Fibroblast of skin of scalp (primary cell): ENCODE results near the gene SFRP2. TPM values are rescaled to one million over a fixed set of nuclear protein-coding genes. Genes with fewer than 3 reads are reported as not detected.

Experiments
- DNase-seq: peaks from one replicate; pipeline ENCODE4 v3.0.0-alpha.2; 2013
- polyA plus RNA-seq, 2 experiments: library from polyadenylated mRNA; unstranded; fragments of 120-200 nt; gene quantifications; one replicate each; pipeline ENCODE4 v1.2.1, GENCODE V29; 2013; ENCODE audit not compliant: insufficient read length in 2 of 2

Gene SFRP2
- 12.7 TPM for polyA plus RNA-seq (2013, experiment 1 of 2; ENCODE audit: insufficient read length)
- polyA plus RNA-seq (2013, experiment 2 of 2; ENCODE audit: insufficient read length) = 14.6 TPM

- DNase-seq = no peak
These were observed at the start of gene SFRP2 for GRCh38 chr4:153788413-153789276. SFRP2 (minus strand) TSS chr4:153789083; CDS start chr4:153788835, 248 bp downstream.

DNA sequence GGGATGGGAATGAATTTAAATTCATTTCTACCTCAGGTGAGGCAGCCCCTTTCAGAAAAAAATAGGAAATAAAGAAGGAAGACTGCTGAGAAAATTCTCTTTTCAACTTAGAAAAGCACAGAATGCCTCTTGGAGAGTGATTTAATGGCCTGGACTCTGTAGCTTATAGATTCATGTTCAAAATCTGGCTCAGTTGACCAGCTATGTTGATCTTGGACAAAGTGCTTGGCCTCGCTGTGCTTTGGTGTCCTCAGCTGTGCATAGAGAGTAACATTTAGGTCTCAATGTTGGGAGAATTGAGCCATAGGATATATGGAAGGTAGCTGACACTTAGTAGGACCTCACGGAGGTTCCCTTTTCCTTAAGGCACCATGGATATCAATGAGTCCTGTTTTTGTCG, 49.7 kb upstream of the SFRP2 start:
- no peak for DNase-seq

DNA sequence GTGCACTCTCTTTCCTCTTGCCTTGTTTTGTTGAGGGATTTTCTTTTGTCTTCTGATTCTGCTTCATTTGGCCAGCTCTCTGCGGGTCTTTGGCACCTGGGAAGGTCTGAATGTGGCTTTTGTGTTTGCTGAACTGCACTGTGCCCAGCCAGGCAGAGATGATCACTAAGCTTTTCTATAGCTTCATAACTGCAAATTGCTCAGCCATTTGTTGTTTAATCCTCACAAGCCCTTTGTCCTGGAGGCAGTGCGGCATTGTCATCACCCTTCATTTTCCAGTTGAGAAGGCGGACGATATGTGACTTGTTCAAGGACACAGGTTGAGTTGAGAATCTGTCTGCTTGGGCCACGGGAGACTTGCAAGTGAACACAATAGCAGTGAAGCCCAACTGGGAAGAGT, 46.0 kb upstream of the SFRP2 start:
- no peak for DNase-seq

- no peak for DNase-seq
These were observed 43.9 kb upstream of the SFRP2 start for GRCh38 chr4:153832720-153833287.

GRCh38 chr4:153832054-153832453, 43.2 kb upstream of the SFRP2 start:
- DNase-seq = no peak

GRCh38 chr4:153831245-153831644, 42.4 kb upstream of the SFRP2 start:
- DNase-seq = no peak

DNA sequence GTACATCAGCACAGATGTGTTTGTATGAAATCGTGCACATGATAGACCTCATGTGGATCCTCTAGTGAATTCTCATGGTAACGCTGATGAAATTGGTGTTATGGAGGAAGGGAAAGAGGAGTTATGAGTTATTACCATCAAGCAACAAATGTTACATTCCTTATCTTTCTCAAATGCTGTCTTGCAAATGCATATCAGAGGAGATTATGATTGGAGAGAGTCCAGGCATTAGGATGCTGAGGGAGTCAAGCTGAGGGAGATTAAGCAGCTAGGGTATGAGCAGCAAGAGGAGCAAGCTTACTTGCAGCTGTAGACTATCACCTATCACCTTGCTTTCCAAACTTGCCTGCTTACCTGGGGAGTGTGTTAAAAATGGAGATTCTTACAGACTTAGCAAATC, 36.8 kb upstream of the SFRP2 start:
- DNase-seq = no peak

- DNase-seq = no peak
These were observed 36.2 kb upstream of the SFRP2 start for GRCh38 chr4:153825126-153825525.

GRCh38 chr4:153824501-153824900, 35.6 kb upstream of the SFRP2 start:
- DNase-seq = no peak

DNA sequence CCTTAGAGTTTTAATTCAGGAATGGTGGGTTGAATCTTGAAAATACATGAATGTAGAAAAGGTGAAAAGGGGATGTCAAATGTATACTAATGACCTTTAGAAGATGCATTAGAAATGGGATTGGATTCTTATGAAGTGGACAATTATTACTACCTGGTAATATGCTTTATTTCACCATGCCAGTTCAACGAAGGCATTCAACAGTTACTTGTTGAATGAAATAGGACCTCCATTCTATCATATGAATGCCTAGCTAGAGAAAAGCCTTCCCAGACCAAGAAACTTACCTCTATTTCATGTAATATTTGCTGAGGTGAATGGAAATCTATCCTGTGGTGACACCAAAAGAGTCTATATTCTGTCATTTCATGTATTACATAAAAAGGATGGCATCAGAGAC, 34.6 kb upstream of the SFRP2 start:
- DNase-seq = no peak

DNA sequence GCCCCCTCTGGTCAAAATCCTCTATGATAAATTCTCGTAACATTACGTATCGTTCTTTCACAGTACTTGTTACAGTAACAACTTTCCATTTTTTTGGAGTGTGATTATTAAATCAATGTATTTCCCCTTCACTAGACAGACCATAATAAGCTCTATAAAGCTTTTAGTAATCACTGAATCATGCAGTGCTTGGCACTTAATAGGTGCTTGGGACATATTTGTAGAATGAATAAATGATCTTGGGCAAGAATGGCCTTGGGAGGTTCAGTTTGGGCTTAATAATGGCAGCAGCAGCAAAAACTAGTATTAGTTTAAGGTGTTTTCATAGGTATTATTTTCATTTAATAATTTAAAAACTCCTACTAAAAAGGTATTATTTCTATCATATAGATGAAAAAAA, 33.4 kb upstream of the SFRP2 start:
- DNase-seq = no peak

DNA sequence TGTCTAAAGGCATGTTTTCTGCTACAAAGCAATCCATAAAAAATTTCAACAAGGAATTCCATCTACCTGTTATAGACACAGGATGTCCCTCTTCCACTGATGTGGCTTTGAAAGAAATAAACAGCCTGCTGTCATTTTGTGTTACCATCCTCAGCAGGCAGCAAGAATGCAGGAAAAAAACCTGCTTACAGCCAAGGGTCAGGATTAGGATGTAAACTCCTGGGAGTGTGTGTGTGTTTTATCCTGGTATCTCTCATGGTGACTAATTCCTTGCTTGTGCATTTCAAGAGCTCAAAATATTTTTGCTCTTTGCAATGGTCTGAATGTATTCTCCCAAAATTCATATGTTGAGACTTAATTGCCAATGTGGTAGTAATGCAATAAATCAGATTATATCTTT, 28.6 kb upstream of the SFRP2 start:
- DNase-seq = no peak

DNA sequence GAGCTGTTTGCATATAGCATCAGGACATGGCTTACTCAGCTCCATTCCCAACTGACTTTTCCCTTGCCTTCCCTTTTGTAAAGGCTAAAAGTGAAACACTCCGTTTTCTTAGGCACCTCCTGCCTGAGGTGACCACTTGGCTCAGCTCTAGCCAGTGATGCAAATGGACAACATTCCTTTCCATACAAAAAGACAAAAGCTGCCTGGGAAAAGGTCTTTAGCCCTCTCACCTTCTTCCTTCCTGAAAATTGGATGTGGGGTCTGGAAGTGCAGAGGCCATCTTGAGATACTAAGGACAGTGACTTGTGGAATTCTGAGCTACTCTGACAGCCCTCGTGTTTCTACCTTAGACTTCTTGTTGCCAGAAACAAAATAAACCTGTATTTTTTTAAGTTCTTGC, 27.7 kb upstream of the SFRP2 start:
- no peak for DNase-seq

GRCh38 chr4:153814789-153815188, 25.9 kb upstream of the SFRP2 start:
- DNase-seq = no peak

DNA sequence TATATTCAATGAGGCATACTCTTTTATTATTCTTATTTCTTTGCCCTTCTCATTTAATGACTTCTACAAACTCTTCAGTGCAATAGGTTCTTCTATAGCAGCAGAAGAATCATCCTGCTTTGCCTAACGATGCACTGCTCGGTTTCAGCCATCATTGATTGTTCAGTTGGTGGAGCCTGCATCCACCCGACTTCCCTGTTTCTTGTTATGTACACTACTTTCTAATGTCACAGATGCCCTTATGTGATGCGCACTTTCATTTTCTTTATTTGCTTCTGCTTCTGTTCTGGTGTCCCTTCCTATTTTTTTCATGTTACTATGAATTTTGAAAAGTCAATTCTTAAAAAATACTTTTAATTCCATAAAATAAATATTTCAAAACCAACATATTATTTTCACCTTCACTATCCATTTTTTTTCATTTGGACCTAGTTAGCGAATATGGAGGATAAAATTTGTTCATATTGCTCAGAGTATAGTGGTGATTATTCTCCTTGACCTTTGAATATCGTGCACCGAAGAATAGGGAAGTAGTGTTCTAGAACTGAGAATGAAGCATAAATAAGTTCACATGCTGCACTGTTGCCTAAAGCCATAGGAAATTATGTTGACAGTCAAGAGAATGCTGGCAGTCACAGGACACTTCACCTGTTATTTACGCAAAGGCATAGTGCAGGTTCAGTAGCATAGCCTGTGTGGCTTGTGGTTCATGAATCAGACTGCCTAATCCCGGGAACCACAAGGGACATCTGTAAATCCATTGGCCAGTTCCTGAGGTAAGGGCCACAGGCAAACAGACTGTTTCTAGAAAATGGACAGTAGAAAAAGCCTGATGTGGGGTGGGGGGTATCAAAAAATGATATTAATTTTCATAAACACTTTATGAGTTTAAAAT, 21.3 kb upstream of the SFRP2 start:
- DNase-seq = no peak

GRCh38 chr4:153809307-153809706, 20.4 kb upstream of the SFRP2 start:
- no peak for DNase-seq

- DNase-seq = no peak
These were observed 19.3 kb upstream of the SFRP2 start for GRCh38 chr4:153808175-153808574.

DNA sequence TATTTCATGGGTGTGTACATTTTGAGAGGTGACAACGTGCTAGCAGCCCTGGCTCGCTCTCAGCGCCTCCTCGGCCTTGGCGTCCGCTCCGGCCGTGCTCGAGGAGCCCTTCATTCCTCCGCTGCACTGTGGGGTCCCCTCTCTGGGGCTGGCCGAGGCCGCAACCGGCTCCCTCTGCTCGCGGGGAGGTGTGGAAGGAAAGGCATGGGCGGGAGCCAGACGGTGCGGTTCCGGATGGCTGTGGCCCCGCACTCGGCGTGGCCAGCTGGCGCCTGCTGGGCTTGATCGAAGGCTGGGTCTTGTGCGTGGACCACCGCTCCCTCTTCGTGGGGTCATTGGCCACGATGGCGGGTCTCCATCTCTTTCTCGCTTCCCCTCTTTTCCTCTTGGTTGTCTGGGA, 17.2 kb upstream of the SFRP2 start:
- DNase-seq = no peak

- DNase-seq = no peak
These were observed 15.8 kb upstream of the SFRP2 start for GRCh38 chr4:153804722-153805121.

GRCh38 chr4:153799694-153800074, 10.8 kb upstream of the SFRP2 start:
- no peak for DNase-seq

DNA sequence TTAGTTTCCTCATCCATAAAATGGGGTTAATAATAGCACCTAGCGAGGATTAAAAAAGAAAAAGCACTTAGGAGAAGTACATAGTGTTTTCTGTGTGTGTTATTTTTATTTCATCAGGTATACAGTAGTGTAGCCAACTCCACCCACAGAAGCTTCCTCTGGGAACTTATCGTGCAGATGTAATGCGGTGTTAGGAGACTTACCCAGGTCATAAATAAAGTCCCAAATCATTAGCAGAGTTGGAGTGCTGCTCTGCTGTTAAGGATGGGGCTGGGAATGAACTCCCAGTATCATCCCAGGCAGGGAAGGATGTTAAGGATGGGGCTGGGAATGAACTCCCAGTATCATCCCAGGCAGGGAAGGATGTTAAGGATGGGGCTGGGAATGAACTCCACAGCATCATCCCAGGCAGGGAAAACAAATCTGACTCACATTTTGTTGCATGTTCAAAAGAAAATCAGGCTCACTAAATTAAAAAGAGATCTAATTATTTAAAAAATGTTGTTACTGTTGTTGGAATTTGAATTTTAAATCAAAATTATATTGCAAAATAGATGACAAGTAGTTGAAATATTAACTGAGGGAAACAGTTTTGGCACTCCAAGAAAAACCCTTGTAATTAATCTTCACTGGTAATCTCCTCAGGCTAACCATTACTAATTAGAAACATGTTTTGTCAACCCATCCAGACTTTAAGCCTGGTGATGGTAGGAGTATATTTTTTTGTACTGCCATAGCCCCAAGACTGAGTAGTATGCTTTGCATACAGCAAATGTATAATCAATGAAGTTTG, 10.2 kb upstream of the SFRP2 start:
- no peak for DNase-seq

DNA sequence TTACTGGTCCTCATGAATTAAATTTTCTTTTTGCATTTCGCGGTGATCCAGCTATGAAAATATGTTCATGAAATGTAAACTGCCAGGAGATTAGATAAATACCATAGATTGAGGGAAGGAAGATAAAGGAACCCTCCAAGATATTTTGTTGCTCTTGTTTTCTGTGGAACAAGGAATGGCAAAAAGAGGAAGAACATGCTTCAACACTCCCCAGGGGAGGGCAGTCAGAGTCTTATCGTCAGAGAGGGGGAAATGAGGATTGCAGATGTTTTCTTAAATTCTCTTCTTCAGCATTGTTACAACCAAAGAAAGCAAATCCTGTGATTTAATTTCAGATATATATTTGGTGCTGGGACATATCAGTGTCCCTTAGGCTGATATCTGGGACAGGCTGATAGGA, 9.5 kb upstream of the SFRP2 start:
- DNase-seq = peak; percentile 48
